Measurements from ENCODE around the gene PURA. TPM values are rescaled to one million over a fixed set of nuclear protein-coding genes. Genes with fewer than 3 reads are reported as not detected.
A peak's percentile ranks its signal among the peaks of the same experiment; 100 is the strongest.

PURA gene
- polyA plus RNA-seq, 1 donor from 2014 or later: 2.3 TPM

DNA sequence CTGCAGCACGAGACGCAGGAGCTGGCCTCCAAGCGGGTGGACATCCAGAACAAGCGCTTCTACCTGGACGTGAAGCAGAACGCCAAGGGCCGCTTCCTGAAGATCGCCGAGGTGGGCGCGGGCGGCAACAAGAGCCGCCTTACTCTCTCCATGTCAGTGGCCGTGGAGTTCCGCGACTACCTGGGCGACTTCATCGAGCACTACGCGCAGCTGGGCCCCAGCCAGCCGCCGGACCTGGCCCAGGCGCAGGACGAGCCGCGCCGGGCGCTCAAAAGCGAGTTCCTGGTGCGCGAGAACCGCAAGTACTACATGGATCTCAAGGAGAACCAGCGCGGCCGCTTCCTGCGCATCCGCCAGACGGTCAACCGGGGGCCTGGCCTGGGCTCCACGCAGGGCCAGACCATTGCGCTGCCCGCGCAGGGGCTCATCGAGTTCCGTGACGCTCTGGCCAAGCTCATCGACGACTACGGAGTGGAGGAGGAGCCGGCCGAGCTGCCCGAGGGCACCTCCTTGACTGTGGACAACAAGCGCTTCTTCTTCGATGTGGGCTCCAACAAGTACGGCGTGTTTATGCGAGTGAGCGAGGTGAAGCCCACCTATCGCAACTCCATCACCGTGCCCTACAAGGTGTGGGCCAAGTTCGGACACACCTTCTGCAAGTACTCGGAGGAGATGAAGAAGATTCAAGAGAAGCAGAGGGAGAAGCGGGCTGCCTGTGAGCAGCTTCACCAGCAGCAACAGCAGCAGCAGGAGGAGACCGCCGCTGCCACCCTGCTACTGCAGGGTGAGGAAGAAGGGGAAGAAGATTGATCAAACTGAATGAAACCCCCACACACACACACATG lies 654 bp downstream of the PURA start:
- H3F3A ChIP-seq (ENCODE audit: insufficient read depth, low read length, poor library complexity, severe bottlenecking): no peaks in the 10 kb centered on the region
- H3K27ac ChIP-seq (ENCODE audit: low read length): peak overlapping the region; percentile 36
- no peaks in the 10 kb centered on the region for H3K36me3 ChIP-seq (ENCODE audit: insufficient read depth, low read length)
- H3K4me2 ChIP-seq (ENCODE audit: low read length): peak overlapping the region; percentile 77
- H2AFZ ChIP-seq (ENCODE audit: low read depth, low read length): no peak overlapping the region
- H3K9me3 ChIP-seq (ENCODE audit: low read length): no peaks in the 10 kb centered on the region
- no peaks in the 10 kb centered on the region for H3K9me2 ChIP-seq (ENCODE audit: insufficient read depth, low read length)
- no peaks in the 10 kb centered on the region for H4K20me1 ChIP-seq (ENCODE audit: insufficient read depth)
- peak overlapping the region; percentile 84 for H3K4me3 ChIP-seq (ENCODE audit: low read length)
- peaks cover 13% of the 10 kb centered on the region for H3K79me2 ChIP-seq (replicated peaks; ENCODE audit: insufficient read depth, low read length)
- TF ChIP-seq SMC3 (conservative IDR thresholded peaks at IDR 0.05; ENCODE audit: poor library complexity) (peak; percentile 10), RAD21 (conservative IDR thresholded peaks at IDR 0.05) (no peak)
- H3K9ac ChIP-seq (ENCODE audit: low read length): peak overlapping the region; percentile 70
- H3K27me3 ChIP-seq (ENCODE audit: insufficient read depth, low read depth, low read length): peaks cover 57% of the 10 kb centered on the region

- Histone ChIP-seq H3K79me2 (replicated peaks; ENCODE audit: insufficient read depth, low read length) (peaks cover 13% of the 10 kb centered on the region), H3K27ac (ENCODE audit: low read length) (no peak overlapping the region), H3K9ac (ENCODE audit: low read length) (peak overlapping the region; percentile 70), H3F3A (ENCODE audit: insufficient read depth, low read length, poor library complexity, severe bottlenecking) (no peaks in the 10 kb centered on the region), H3K36me3 (ENCODE audit: insufficient read depth, low read length) (no peaks in the 10 kb centered on the region), H3K4me2 (ENCODE audit: low read length) (peak overlapping the region; percentile 77), H2AFZ (ENCODE audit: low read depth, low read length) (no peak overlapping the region), H3K27me3 (ENCODE audit: insufficient read depth, low read depth, low read length) (peaks cover 51% of the 10 kb centered on the region), H3K4me3 (ENCODE audit: low read length) (peak overlapping the region; percentile 84), H3K9me3 (ENCODE audit: low read length) (no peaks in the 10 kb centered on the region), H4K20me1 (ENCODE audit: insufficient read depth) (no peaks in the 10 kb centered on the region), H3K9me2 (ENCODE audit: insufficient read depth, low read length) (no peaks in the 10 kb centered on the region)
- TF ChIP-seq REST (IDR thresholded peaks at IDR 0.05; ENCODE audit: borderline replicate concordance) (no peak), SMC3 (conservative IDR thresholded peaks at IDR 0.05; ENCODE audit: poor library complexity) (no peak), TAF1 (IDR thresholded peaks at IDR 0.05; ENCODE audit: low read depth) (no peak), EZH2 (IDR thresholded peaks at IDR 0.05; ENCODE audit: borderline replicate concordance, insufficient read depth, low read length, poor library complexity, severe bottlenecking) (no peak), EP300 (conservative IDR thresholded peaks at IDR 0.05; ENCODE audit: poor library complexity, severe bottlenecking) (no peak), RAD21 (conservative IDR thresholded peaks at IDR 0.05) (no peak), MXI1 (conservative IDR thresholded peaks at IDR 0.05; ENCODE audit: poor library complexity, severe bottlenecking) (no peak), POLR2AphosphoS5 (IDR thresholded peaks at IDR 0.05) (no peak)
- TF ChIP-seq, protein P1, sequence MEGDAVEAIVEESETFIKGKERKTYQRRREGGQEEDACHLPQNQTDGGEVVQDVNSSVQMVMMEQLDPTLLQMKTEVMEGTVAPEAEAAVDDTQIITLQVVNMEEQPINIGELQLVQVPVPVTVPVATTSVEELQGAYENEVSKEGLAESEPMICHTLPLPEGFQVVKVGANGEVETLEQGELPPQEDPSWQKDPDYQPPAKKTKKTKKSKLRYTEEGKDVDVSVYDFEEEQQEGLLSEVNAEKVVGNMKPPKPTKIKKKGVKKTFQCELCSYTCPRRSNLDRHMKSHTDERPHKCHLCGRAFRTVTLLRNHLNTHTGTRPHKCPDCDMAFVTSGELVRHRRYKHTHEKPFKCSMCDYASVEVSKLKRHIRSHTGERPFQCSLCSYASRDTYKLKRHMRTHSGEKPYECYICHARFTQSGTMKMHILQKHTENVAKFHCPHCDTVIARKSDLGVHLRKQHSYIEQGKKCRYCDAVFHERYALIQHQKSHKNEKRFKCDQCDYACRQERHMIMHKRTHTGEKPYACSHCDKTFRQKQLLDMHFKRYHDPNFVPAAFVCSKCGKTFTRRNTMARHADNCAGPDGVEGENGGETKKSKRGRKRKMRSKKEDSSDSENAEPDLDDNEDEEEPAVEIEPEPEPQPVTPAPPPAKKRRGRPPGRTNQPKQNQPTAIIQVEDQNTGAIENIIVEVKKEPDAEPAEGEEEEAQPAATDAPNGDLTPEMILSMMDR (IDR thresholded peaks at IDR 0.05; ENCODE audit: poor library complexity, severe bottlenecking): no peak
These were observed 1.2 kb downstream of the PURA start for GRCh38 chr5:140115186-140115500.
